ENCODE results near the gene ATP2B2.

Gene ATP2B2

DNA sequence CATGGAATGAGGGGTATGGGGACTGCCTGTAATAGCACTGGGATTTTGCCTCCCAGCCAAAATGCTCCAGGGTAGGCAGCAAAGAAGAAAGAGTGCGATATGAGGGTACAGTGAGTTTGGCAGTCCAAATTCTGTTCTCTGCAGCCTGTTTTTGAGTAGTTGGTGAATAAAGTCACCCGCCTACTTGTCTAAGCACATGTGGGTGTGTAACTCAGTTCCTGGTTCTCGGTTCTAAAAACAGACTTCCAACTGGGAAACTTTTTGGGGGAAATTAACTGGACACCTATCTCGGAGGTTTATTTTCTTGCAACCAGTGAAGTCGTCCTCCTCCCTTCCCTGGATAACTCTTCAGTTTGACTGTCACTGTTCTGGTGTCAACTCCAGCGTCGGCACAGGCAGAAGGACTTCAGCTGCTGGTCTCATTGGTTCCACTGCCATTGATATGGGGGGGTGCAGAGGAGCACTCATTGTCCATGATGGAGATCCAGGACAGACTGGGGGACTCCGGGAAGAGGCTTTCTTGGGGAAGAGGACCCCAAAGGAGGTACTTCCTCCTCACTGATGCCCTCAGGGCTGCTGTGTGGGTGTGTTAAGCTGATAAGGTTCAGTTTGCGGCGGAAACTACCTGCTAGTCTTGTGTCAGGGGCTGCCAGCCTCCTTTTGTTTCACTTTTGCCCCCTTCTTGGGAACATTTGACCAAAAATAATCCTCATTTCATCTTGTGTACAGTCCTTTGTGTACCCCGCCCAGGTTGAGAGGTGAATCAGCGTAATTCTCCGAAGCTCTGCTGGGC lies 225.8 kb downstream of the ATP2B2 start:
- TF ChIP-seq, protein P1, sequence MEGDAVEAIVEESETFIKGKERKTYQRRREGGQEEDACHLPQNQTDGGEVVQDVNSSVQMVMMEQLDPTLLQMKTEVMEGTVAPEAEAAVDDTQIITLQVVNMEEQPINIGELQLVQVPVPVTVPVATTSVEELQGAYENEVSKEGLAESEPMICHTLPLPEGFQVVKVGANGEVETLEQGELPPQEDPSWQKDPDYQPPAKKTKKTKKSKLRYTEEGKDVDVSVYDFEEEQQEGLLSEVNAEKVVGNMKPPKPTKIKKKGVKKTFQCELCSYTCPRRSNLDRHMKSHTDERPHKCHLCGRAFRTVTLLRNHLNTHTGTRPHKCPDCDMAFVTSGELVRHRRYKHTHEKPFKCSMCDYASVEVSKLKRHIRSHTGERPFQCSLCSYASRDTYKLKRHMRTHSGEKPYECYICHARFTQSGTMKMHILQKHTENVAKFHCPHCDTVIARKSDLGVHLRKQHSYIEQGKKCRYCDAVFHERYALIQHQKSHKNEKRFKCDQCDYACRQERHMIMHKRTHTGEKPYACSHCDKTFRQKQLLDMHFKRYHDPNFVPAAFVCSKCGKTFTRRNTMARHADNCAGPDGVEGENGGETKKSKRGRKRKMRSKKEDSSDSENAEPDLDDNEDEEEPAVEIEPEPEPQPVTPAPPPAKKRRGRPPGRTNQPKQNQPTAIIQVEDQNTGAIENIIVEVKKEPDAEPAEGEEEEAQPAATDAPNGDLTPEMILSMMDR (IDR thresholded peaks at IDR 0.05; ENCODE audit: insufficient read depth, low read depth, low read length, missing control alignments), result no peak
- H3K4me3 ChIP-seq (ENCODE audit: low read length), result no peak overlapping the region
- DNase-seq (ENCODE audit: low read depth), result no peak

GRCh38 chr3:10278501-10278900 lies 226.9 kb downstream of the ATP2B2 start:
- DNase-seq (ENCODE audit: low read depth), result no peak
- TF ChIP-seq, protein P1 (IDR thresholded peaks at IDR 0.05; ENCODE audit: insufficient read depth, low read depth, low read length, missing control alignments), result no peak
- H3K4me3 ChIP-seq (ENCODE audit: low read length), result no peak overlapping the region

GRCh38 chr3:10277115-10277625 lies 228.2 kb downstream of the ATP2B2 start:
- no peak overlapping the region for H3K4me3 ChIP-seq (ENCODE audit: low read length)
- TF ChIP-seq, protein P1 (IDR thresholded peaks at IDR 0.05; ENCODE audit: insufficient read depth, low read depth, low read length, missing control alignments), result no peak
- DNase-seq (ENCODE audit: low read depth), result no peak

DNA sequence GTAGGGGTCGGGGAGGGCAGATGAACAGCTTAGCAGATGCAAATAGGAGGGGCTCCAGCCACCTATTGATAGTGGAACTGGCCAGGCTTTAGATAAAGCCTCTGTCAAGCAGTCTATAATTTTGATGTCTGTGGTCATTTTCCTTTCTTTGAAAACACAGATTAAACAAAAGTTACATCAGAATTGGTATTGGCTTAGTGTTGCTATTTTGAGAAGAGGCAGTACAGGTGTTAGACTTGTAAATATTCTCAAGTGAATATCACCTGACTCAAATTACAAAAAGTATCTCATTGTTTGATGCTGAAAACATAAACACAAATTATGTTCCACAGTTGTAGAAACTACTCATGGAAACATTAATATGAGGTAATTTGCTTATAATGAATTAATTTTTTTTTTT lies 230.8 kb downstream of the ATP2B2 start:
- no peak overlapping the region for H3K4me3 ChIP-seq (ENCODE audit: low read length)
- TF ChIP-seq, protein P1 (IDR thresholded peaks at IDR 0.05; ENCODE audit: insufficient read depth, low read depth, low read length, missing control alignments), result no peak
- DNase-seq (ENCODE audit: low read depth), result no peak

Data from epithelial cell of esophagus (primary cell).